H1 (cell line): ENCODE results near the gene SLFN14. TPM values are rescaled to one million over a fixed set of nuclear protein-coding genes. Genes with fewer than 3 reads are reported as not detected.

ENCODE experiments used
- CTCF ChIA-PET: fragments of 300-600 bp; sonication (Branson Sonifier 250); formaldehyde crosslinking; loops from one replicate; lab custom pipeline; 2021; ENCODE audit not compliant: partially characterized antibody; lab: Charles Lee
- POLR2A ChIA-PET: fragments of 300-600 bp; sonication (Branson Sonifier 250); formaldehyde crosslinking; loops from one replicate; lab custom pipeline; 2021; ENCODE audit warnings: inconsistent platforms; ENCODE audit not compliant: partially characterized antibody; lab: Charles Lee
- DNase-seq, 2 experiments: peaks; one replicate each; pipeline versions ENCODE4 v3.0.0 to v3.0.0-alpha.2; 2010 to 2022; ENCODE audit warnings: low spot score in 2 of 2, low read depth in 1 of 2, mixed read lengths in 1 of 2
- FAIRE-seq: peaks from 2 replicates; lab custom pipeline; 2011; peaks lifted over from hg19 to GRCh38; lab: Jason Lieb, UNC
- H2AFZ ChIP-seq: 2 replicates; pipeline ENCODE4 v1.8.1; 2012; ENCODE audit warnings: low read length, inconsistent platforms
- H2AK5ac ChIP-seq: 2 replicates; pipeline ENCODE4 v1.6.1; 2013; ENCODE audit warnings: low read depth, low read length
- H2BK120ac ChIP-seq: replicated peaks from 2 replicates; pipeline ENCODE3; 2013; ENCODE audit warnings: low read depth, low read length, inconsistent platforms
- H2BK12ac ChIP-seq: 2 replicates; pipeline ENCODE4 v1.6.1; 2013; ENCODE audit warnings: low read depth, low read length
- H2BK15ac ChIP-seq: 2 replicates; pipeline ENCODE4 v1.6.1; 2013; ENCODE audit warnings: low read length
- H2BK20ac ChIP-seq: 2 replicates; pipeline ENCODE4 v1.6.1; 2013; ENCODE audit warnings: low read length
- H2BK5ac ChIP-seq: 2 replicates; pipeline ENCODE4 v1.6.1; 2013; ENCODE audit warnings: low read depth, low read length
- H3K14ac ChIP-seq: 2 replicates; pipeline ENCODE4 v1.6.1; 2013; ENCODE audit warnings: inconsistent platforms; ENCODE audit not compliant: insufficient read length
- H3K18ac ChIP-seq: 2 replicates; pipeline ENCODE4 v1.6.1; 2013; ENCODE audit warnings: low read length; ENCODE audit errors: extremely low read depth
- H3K23ac ChIP-seq: 2 replicates; pipeline ENCODE4 v1.6.1; 2013; ENCODE audit warnings: inconsistent platforms; ENCODE audit not compliant: insufficient read length
- H3K23me2 ChIP-seq: 2 replicates; pipeline ENCODE4 v1.6.1; 2013; ENCODE audit warnings: low read depth, low read length
- H3K27ac ChIP-seq: 2 replicates; pipeline ENCODE4 v1.6.1; 2011; ENCODE audit warnings: low read depth, low read length, inconsistent platforms
- H3K27me3 ChIP-seq, 4 experiments: replicated peaks in 1 of 4; 1 replicate in 1 of 4; 2 replicates in 3 of 4; pipeline versions ENCODE4 v1.6.1 to v1.8.1; 2011 to 2013; ENCODE audit warnings: low read length in 3 of 4, mild to moderate bottlenecking in 3 of 4, inconsistent platforms in 2 of 4, mixed read lengths in 2 of 4, moderate library complexity in 1 of 4; ENCODE audit not compliant: control insufficient read depth in 3 of 4, insufficient read depth in 3 of 4; ENCODE audit errors: extremely low read depth in 1 of 4
- H3K36me3 ChIP-seq, 4 experiments: 2 replicates each; pipeline versions ENCODE4 v1.6.1 to v1.8.1; 2011 to 2013; ENCODE audit warnings: mild to moderate bottlenecking in 4 of 4, low read length in 3 of 4, moderate library complexity in 2 of 4, control low read depth in 1 of 4, inconsistent platforms in 1 of 4; ENCODE audit not compliant: insufficient read depth in 4 of 4, control insufficient read depth in 2 of 4
- H3K4ac ChIP-seq: replicated peaks from 2 replicates; pipeline ENCODE3; 2013; ENCODE audit warnings: low read length, low read depth, mixed read lengths, inconsistent platforms; ENCODE audit not compliant: insufficient read length
- H3K4me1 ChIP-seq, 4 experiments: replicated peaks in 1 of 4; 1 replicate in 1 of 4; 2 replicates in 3 of 4; pipeline versions ENCODE4 v1.6.1 to v1.8.1; 2011 to 2013; ENCODE audit warnings: low read length in 3 of 4, inconsistent platforms in 2 of 4, mixed read lengths in 1 of 4; ENCODE audit not compliant: insufficient read depth in 4 of 4, control insufficient read depth in 3 of 4
- H3K4me2 ChIP-seq, 2 experiments: 2 replicates each; pipeline versions ENCODE4 v1.6.1 to v1.8.1; 2011 to 2013; ENCODE audit warnings: low read depth in 2 of 2, low read length in 2 of 2, control low read depth in 1 of 2, inconsistent platforms in 1 of 2, mild to moderate bottlenecking in 1 of 2; ENCODE audit not compliant: insufficient read depth in 1 of 2
- H3K4me3 ChIP-seq, 4 experiments: fragments of 200-600, 300-600 bp in 1 of 4; sonication (generic), shearing (Covaris generic), sonication (Bioruptor Twin) in 1 of 4; 2 replicates each; pipeline versions ENCODE4 v1.5.1 to v1.8.1; 2011 to 2016; ENCODE audit warnings: low read length in 4 of 4, low read depth in 3 of 4, control low read depth in 2 of 4, inconsistent platforms in 2 of 4, mild to moderate bottlenecking in 2 of 4, mixed read lengths in 1 of 4, moderate library complexity in 1 of 4; ENCODE audit not compliant: insufficient read depth in 2 of 4; ENCODE audit errors: extremely low read depth in 1 of 4
- H3K56ac ChIP-seq: replicated peaks from 2 replicates; pipeline ENCODE3; 2013; ENCODE audit warnings: low read depth, mild to moderate bottlenecking, mixed read lengths, low read length, inconsistent platforms; ENCODE audit not compliant: insufficient read length
- H3K79me1 ChIP-seq: 2 replicates; pipeline ENCODE4 v1.6.1; 2013; ENCODE audit warnings: low read depth, low read length, control low read depth
- H3K79me2 ChIP-seq, 2 experiments: 2 replicates each; pipeline versions ENCODE4 v1.6.1 to v1.8.1; 2012 to 2013; ENCODE audit warnings: low read length in 2 of 2, mild to moderate bottlenecking in 2 of 2, inconsistent platforms in 1 of 2; ENCODE audit not compliant: insufficient read depth in 2 of 2, control insufficient read depth in 1 of 2
- H3K9ac ChIP-seq, 4 experiments: replicated peaks in 1 of 4; 1 replicate in 1 of 4; 2 replicates in 3 of 4; pipeline versions ENCODE4 v1.6.1 to v1.8.1; 2011 to 2013; ENCODE audit warnings: low read depth in 3 of 4, low read length in 3 of 4, control low read depth in 2 of 4, mild to moderate bottlenecking in 2 of 4, moderate library complexity in 2 of 4, inconsistent platforms in 1 of 4; ENCODE audit errors: extremely low read depth in 1 of 4
- H3K9me3 ChIP-seq, 2 experiments: 2 replicates each; pipeline versions ENCODE4 v1.6.1 to v1.8.1; 2012 to 2013; ENCODE audit warnings: mild to moderate bottlenecking in 2 of 2, moderate library complexity in 2 of 2, control low read depth in 1 of 2, inconsistent platforms in 1 of 2, low read depth in 1 of 2, low read length in 1 of 2, mixed read lengths in 1 of 2; ENCODE audit not compliant: insufficient read depth in 2 of 2
- H4K20me1 ChIP-seq, 2 experiments: replicated peaks in 1 of 2; 2 replicates each; pipeline versions ENCODE3 to v1.8.1; 2011 to 2013; ENCODE audit warnings: inconsistent platforms in 2 of 2, low read length in 2 of 2, mild to moderate bottlenecking in 1 of 2; ENCODE audit not compliant: insufficient read depth in 2 of 2, control insufficient read depth in 1 of 2
- H4K5ac ChIP-seq: 2 replicates; pipeline ENCODE4 v1.6.1; 2013; ENCODE audit warnings: low read length, low read depth, mixed read lengths, inconsistent platforms; ENCODE audit not compliant: insufficient read length
- H4K8ac ChIP-seq: 2 replicates; pipeline ENCODE4 v1.8.0; 2013; ENCODE audit warnings: mild to moderate bottlenecking, moderate library complexity, low read length, inconsistent platforms; ENCODE audit not compliant: insufficient read depth; ENCODE audit errors: extremely low read depth
- H4K91ac ChIP-seq: replicated peaks from 2 replicates; pipeline ENCODE3; 2013; ENCODE audit warnings: low read length, mixed read lengths, inconsistent platforms; ENCODE audit not compliant: insufficient read length
- TBP ChIP-seq: IDR thresholded peaks from 2 replicates; pipeline ENCODE4 v1.6.1; 2011; ENCODE audit warnings: low read depth, low read length, improper control_type of control experiment
- WGBS, 2 experiments: shearing (Covaris generic) in 1 of 2; methylation state at CpG; one replicate each; pipeline versions ENCODE4 v1.1.6 to v1.1.7; 2013 to 2015; ENCODE audit warnings: low lambda C conversion rate in 2 of 2, mixed read lengths in 2 of 2, inconsistent platforms in 1 of 2, low coverage in 1 of 2, missing lambda C conversion rate in 1 of 2; ENCODE audit not compliant: insufficient replicate concordance in 2 of 2, insufficient coverage in 1 of 2, insufficient read length in 1 of 2; ENCODE audit errors: extremely low coverage in 1 of 2, missing lambda C conversion rate in 1 of 2; 5-methylcytosine and 5-hydroxymethylcytosine counted together
- polyA plus RNA-seq, 7 experiments: library from polyadenylated mRNA; depleted of rRNA in 3 of 7; stranded (reverse) in 5 of 7; unstranded in 2 of 7; fragments of >200 nt in 5 of 7; fragments of 200-250 nt in 2 of 7; gene quantifications; 1 replicate in 5 of 7; 2 replicates in 1 of 7; 4 replicates in 1 of 7; pipeline versions ENCODE4 v1.2.1 to v1.2.3, GENCODE V29; 2011 to 2013; ENCODE audit warnings: missing spikeins in 2 of 7, mixed read lengths in 2 of 7
- total RNA-seq: library from RNA; stranded (reverse); fragmentation: NEBNext Ultra II Directional; extraction: Animal tissue kit (Norgen Biotek cat#: 25700); gene quantifications from 2 replicates; pipeline ENCODE4 v1.2.1, GENCODE V29; 2021

The SLFN14 gene
- total and polyA plus RNA-seq, 2 of the 8 experiments (the other 6 are each of a cell fraction or from before 2014, with no cell fraction given): 0.03 TPM; not detected in 1

- no peak for FAIRE-seq
- H3K9ac ChIP-seq: no peak overlapping the region
- no peaks in the 10 kb centered on the region for H3K36me3 ChIP-seq
- no peaks in the 10 kb centered on the region for H3K23me2 ChIP-seq
- H3K4me1 ChIP-seq: no peaks in the 10 kb centered on the region
- H3K14ac ChIP-seq: no peak overlapping the region
- H3K79me2 ChIP-seq: no peaks in the 10 kb centered on the region
- H2BK15ac ChIP-seq: no peak overlapping the region
- no peak overlapping the region for H3K4me2 ChIP-seq
- no peak overlapping the region for H4K5ac ChIP-seq
- no peak for DNase-seq
- H2BK5ac ChIP-seq: no peak overlapping the region
- no peak overlapping the region for H2BK120ac ChIP-seq
- H3K9me3 ChIP-seq: no peaks in the 10 kb centered on the region
- no peak overlapping the region for H3K27ac ChIP-seq
- H2BK20ac ChIP-seq: no peak overlapping the region
- H3K4ac ChIP-seq: no peak overlapping the region
- no peak overlapping the region for H4K91ac ChIP-seq
- ChIA-PET POLR2A (no interaction called here), CTCF (interaction anchor here (1.3 to 2.3 kb wide), 2 partner anchors 10 to 259 kb away, joined by 3 to 9 read pairs; no protein-coding TSS in a partner anchor)
- TF ChIP-seq TBP: no peak
- no peak overlapping the region for H2AFZ ChIP-seq
- no peak overlapping the region for H4K8ac ChIP-seq
- no peaks in the 10 kb centered on the region for H3K79me1 ChIP-seq
- no peak overlapping the region for H2BK12ac ChIP-seq
- no peaks in the 10 kb centered on the region for H4K20me1 ChIP-seq
- no peak overlapping the region for H2AK5ac ChIP-seq
- H3K27me3 ChIP-seq: no peaks in the 10 kb centered on the region
- no peak overlapping the region for H3K18ac ChIP-seq
- no peak overlapping the region for H3K23ac ChIP-seq
- no peak overlapping the region for H3K56ac ChIP-seq
- H3K4me3 ChIP-seq: no peak overlapping the region
- WGBS, 2 experiments: 87% methylated on average over 4 of the region's 4 CpGs; no CpG with 5 or more reads in 1 of the 2 experiments
Observed at GRCh38 chr17:35523296-35523695, 37.3 kb downstream of the SLFN14 start.
